CD4-positive, alpha-beta T cell (primary cell): ENCODE results near the gene NBEAL2. TPM values are rescaled to one million over a fixed set of nuclear protein-coding genes. Genes with fewer than 3 reads are reported as not detected.

ENCODE experiments used
- ATAC-seq: fragments of 200-7000 bp; cut with Tn5 transposase; one replicate; pipeline ENCODE4 v1.10.0; 2022; ENCODE audit warnings: mild to moderate bottlenecking; ENCODE audit not compliant: poor library complexity
- CTCF ChIA-PET: fragments of 350-600 bp; sonication (Branson Sonifier 250); formaldehyde crosslinking; loops from one replicate; lab custom pipeline; 2021; ENCODE audit warnings: antibody characterized with exemption, inconsistent platforms; lab: Charles Lee
- POLR2A ChIA-PET: fragments of 350-600 bp; sonication (Branson Sonifier 250); formaldehyde crosslinking; loops from one replicate; lab custom pipeline; 2021; ENCODE audit warnings: antibody characterized with exemption, inconsistent platforms; lab: Charles Lee
- DNase-seq, 14 experiments: peaks; one replicate each; pipeline ENCODE4 v3.0.0-alpha.2; 2013 to 2020; ENCODE audit warnings: mixed read lengths in 2 of 14
- H3K27ac ChIP-seq, 2 donors: one replicate each; pipeline versions ENCODE4 v1.5.1 to v1.7.0; 2013; ENCODE audit warnings: low read length in 2 of 2, low read depth in 1 of 2, mild to moderate bottlenecking in 1 of 2
- H3K27me3 ChIP-seq, 2 experiments: 1 replicate in 1 of 2; 2 replicates in 1 of 2; pipeline versions ENCODE4 v1.6.1 to v1.7.0; 2013; ENCODE audit warnings: low read length in 2 of 2, control low read depth in 1 of 2, mild to moderate bottlenecking in 1 of 2, moderate library complexity in 1 of 2; ENCODE audit not compliant: insufficient read depth in 2 of 2, control insufficient read depth in 1 of 2
- H3K36me3 ChIP-seq: one replicate; pipeline ENCODE4 v1.6.1; 2013; ENCODE audit warnings: low read length, control low read depth; ENCODE audit not compliant: insufficient read depth
- H3K4me1 ChIP-seq: one replicate; pipeline ENCODE4 v1.6.1; 2013; ENCODE audit warnings: low read length, control low read depth; ENCODE audit not compliant: insufficient read depth
- H3K4me3 ChIP-seq: one replicate; pipeline ENCODE4 v1.5.1; 2013; ENCODE audit warnings: mild to moderate bottlenecking, low read length, moderate library complexity
- H3K9me3 ChIP-seq, 2 experiments: 1 replicate in 1 of 2; 2 replicates in 1 of 2; pipeline versions ENCODE4 v1.6.1 to v1.7.0; 2013; ENCODE audit warnings: low read length in 2 of 2, mild to moderate bottlenecking in 2 of 2, control low read depth in 1 of 2, moderate library complexity in 1 of 2; ENCODE audit not compliant: control insufficient read depth in 1 of 2, insufficient read depth in 1 of 2
- H3K27ac Mint-ChIP-seq: one replicate; pipeline ENCODE4 v1.8.0; 2020; ENCODE audit warnings: mixed read lengths
- H3K27me3 Mint-ChIP-seq: one replicate; pipeline ENCODE4 v1.8.0; 2021; ENCODE audit warnings: mixed read lengths
- H3K36me3 Mint-ChIP-seq: one replicate; pipeline ENCODE4 v1.8.0; 2021; ENCODE audit warnings: low read depth, mixed read lengths
- H3K4me1 Mint-ChIP-seq: one replicate; pipeline ENCODE4 v1.8.0; 2021; ENCODE audit warnings: low read depth, mixed read lengths
- H3K4me3 Mint-ChIP-seq: one replicate; pipeline ENCODE4 v1.8.0; 2020; ENCODE audit warnings: mild to moderate bottlenecking, mixed read lengths
- H3K9me3 Mint-ChIP-seq: one replicate; pipeline ENCODE4 v1.8.0; 2020; ENCODE audit warnings: mixed read lengths
- CTCF ChIP-seq: fragments of 200-600 bp; IDR thresholded peaks from one replicate; pipeline ENCODE4 v1.8.0; 2022; ENCODE audit warnings: antibody characterized with exemption, mild to moderate bottlenecking
- intact Hi-C, 2 experiments: fragments of 100-400 bp; cut with DNase I in 1 of 2; cut with micrococcal nuclease in 1 of 2; formaldehyde crosslinking; loops; one replicate each; pipeline versions ENCODE4 v1.15.1 to v1.9.0; 2023 to 2025; cut with DNase I, micrococcal nuclease
- total RNA-seq, 174 experiments: library from RNA in 2 of 174; stranded (reverse) in 2 of 174; gene quantifications; one replicate each; pipeline ENCODE4 v1.2.3 and lab custom pipeline; 2021 to 2026

Gene NBEAL2
- total RNA-seq, 2 experiments from 2014 or later, result 163 to 170 TPM

GRCh38 chr3:46981932-46982471, 2.5 kb downstream of the NBEAL2 start:
- ChIA-PET POLR2A (interaction anchor here (0.5 to 1.3 kb wide), 2 partner anchors 27 to 280 kb away, joined by 3 to 4 read pairs; no protein-coding TSS in a partner anchor), CTCF (interaction anchor here (1.8 to 3.0 kb wide), 2 partner anchors 35 to 73 kb away, joined by 4 to 11 read pairs; no protein-coding TSS in a partner anchor)
- H3K36me3 Mint-ChIP-seq, result no peaks in the 10 kb centered on the region
- H3K27me3 ChIP-seq, result no peaks in the 10 kb centered on the region
- intact Hi-C loops, result loop anchor here in 1 of 2 experiments (10.0 kb wide), 1 partner anchor 53 kb away; no protein-coding TSS in a partner anchor
- DNase-seq, result peak in 1 of 14 experiments; percentile 26
- no peaks in the 10 kb centered on the region for H3K9me3 Mint-ChIP-seq
- H3K4me3 ChIP-seq, result peak overlapping the region; percentile 82
- no peak for ATAC-seq
- H3K4me1 ChIP-seq, result peaks cover 93% of the 10 kb centered on the region
- no peak for TF ChIP-seq CTCF
- H3K27ac Mint-ChIP-seq, result peak overlapping the region; percentile 87
- H3K4me1 Mint-ChIP-seq, result peaks cover 73% of the 10 kb centered on the region
- peak overlapping the region in 1 of 2 donors; percentile 6 for H3K27ac ChIP-seq
- H3K36me3 ChIP-seq, result peaks cover 12% of the 10 kb centered on the region
- H3K9me3 ChIP-seq, result no peaks in the 10 kb centered on the region
- H3K27me3 Mint-ChIP-seq, result no peaks in the 10 kb centered on the region
- H3K4me3 Mint-ChIP-seq, result peak overlapping the region; percentile 73

- Mint-ChIP-seq H3K9me3 (no peaks in the 10 kb centered on the region), H3K27me3 (no peaks in the 10 kb centered on the region), H3K4me1 (peaks cover 74% of the 10 kb centered on the region), H3K36me3 (peaks cover under 1% of the 10 kb centered on the region), H3K4me3 (peak overlapping the region; percentile 71), H3K27ac (peak overlapping the region; percentile 53)
- H3K9me3 ChIP-seq, result no peaks in the 10 kb centered on the region
- H3K4me3 ChIP-seq, result no peak overlapping the region
- no peak for TF ChIP-seq CTCF
- DNase-seq, result peak in 2 of 14 experiments; percentile 2 to 21
- H3K4me1 ChIP-seq, result peaks cover 93% of the 10 kb centered on the region
- no peak for ATAC-seq
- H3K36me3 ChIP-seq, result peaks cover 12% of the 10 kb centered on the region
- ChIA-PET POLR2A (interaction anchor here (0.5 to 1.3 kb wide), 2 partner anchors 27 to 280 kb away, joined by 3 to 4 read pairs; no protein-coding TSS in a partner anchor), CTCF (interaction anchor here (1.8 kb wide), 1 partner anchor 73 kb away, joined by 4 read pairs; no protein-coding TSS in a partner anchor)
- intact Hi-C loops, result loop anchor here in 1 of 2 experiments (10.0 kb wide), 1 partner anchor 52 kb away; no protein-coding TSS in a partner anchor
- H3K27me3 ChIP-seq, result no peaks in the 10 kb centered on the region
- peak overlapping the region in 1 of 2 donors; percentile 29 for H3K27ac ChIP-seq
Observed at GRCh38 chr3:46982546-46982945, 3.1 kb downstream of the NBEAL2 start.

- H3K27ac ChIP-seq, result no peak overlapping the region
- peaks cover 25% of the 10 kb centered on the region for H3K36me3 ChIP-seq
- H3K9me3 ChIP-seq, result no peaks in the 10 kb centered on the region
- ATAC-seq (no peak), DNase-seq (peak in 1 of 14 experiments; percentile 2)
- H3K27me3 ChIP-seq, result no peaks in the 10 kb centered on the region
- intact Hi-C loops, result loop anchor here (5.0 to 10.0 kb wide), 2 partner anchors 50 to 397 kb away; partner anchors contain the start of gene PTPN23 (in 1 of the 2)
- Mint-ChIP-seq H3K27me3 (no peaks in the 10 kb centered on the region), H3K36me3 (peaks cover 20% of the 10 kb centered on the region), H3K27ac (peak overlapping the region; percentile 49), H3K4me1 (peaks cover 81% of the 10 kb centered on the region), H3K4me3 (peak overlapping the region; percentile 30), H3K9me3 (no peaks in the 10 kb centered on the region)
- POLR2A ChIA-PET, result interaction anchor here (0.7 to 1.8 kb wide), 2 partner anchors 8 to 25 kb away, joined by 3 to 5 read pairs; partner anchors contain the start of gene CCDC12
- no peak overlapping the region for H3K4me3 ChIP-seq
- CTCF ChIA-PET, result no interaction called here
- no peak for TF ChIP-seq CTCF
- peaks cover 98% of the 10 kb centered on the region for H3K4me1 ChIP-seq
Observed at GRCh38 chr3:46984591-46985459, 5.4 kb downstream of the NBEAL2 start.
